Stimulated activated naive CD8-positive, alpha-beta T cell treated with anti-CD3 and anti-CD28 coated beads, Interleukin-15, Interleukin-2, amounts not matched to agents 100 ng/mL and 50 ng/mL, for 24 hours (primary cell): ENCODE data around the gene FBXW11.
A peak's percentile ranks its signal among the peaks of the same experiment; 100 is the strongest.
"Not testable (repeated sequence)": the region's sequence is repeated elsewhere in the genome, so short reads cannot be mapped to it uniquely, and the experiment has no call there.

Experiments
- H3K27ac Mint-ChIP-seq: one replicate; pipeline ENCODE4 v1.8.0; 2021; ENCODE audit warnings: mild to moderate bottlenecking, mixed read lengths
- H3K27me3 Mint-ChIP-seq: one replicate; pipeline ENCODE4 v1.8.0; 2021; ENCODE audit warnings: mixed read lengths
- H3K36me3 Mint-ChIP-seq: one replicate; pipeline ENCODE4 v1.8.0; 2021; ENCODE audit warnings: low read depth, mixed read lengths
- H3K4me1 Mint-ChIP-seq: one replicate; pipeline ENCODE4 v1.8.0; 2021; ENCODE audit warnings: low read depth, mixed read lengths
- H3K4me3 Mint-ChIP-seq: one replicate; pipeline ENCODE4 v1.8.0; 2021; ENCODE audit warnings: mild to moderate bottlenecking, mixed read lengths
- H3K9me3 Mint-ChIP-seq: one replicate; pipeline ENCODE4 v1.8.0; 2021; ENCODE audit warnings: mixed read lengths

FBXW11 gene

GRCh38 chr5:171939951-171940350, 66.5 kb downstream of the FBXW11 start:
- H3K4me3 Mint-ChIP-seq = no peak overlapping the region
- peaks cover 43% of the 10 kb centered on the region for H3K4me1 Mint-ChIP-seq
- H3K9me3 Mint-ChIP-seq = no peaks in the 10 kb centered on the region
- H3K27me3 Mint-ChIP-seq = no peaks in the 10 kb centered on the region
- H3K36me3 Mint-ChIP-seq = peaks cover 16% of the 10 kb centered on the region
- no peak overlapping the region for H3K27ac Mint-ChIP-seq

- Mint-ChIP-seq H3K4me3 (no peak overlapping the region), H3K9me3 (no peaks in the 10 kb centered on the region), H3K4me1 (peaks cover 39% of the 10 kb centered on the region), H3K27ac (peak overlapping the region; percentile 14), H3K27me3 (no peaks in the 10 kb centered on the region), H3K36me3 (peaks cover 22% of the 10 kb centered on the region)
Observed at GRCh38 chr5:171938358-171938757, 68.1 kb downstream of the FBXW11 start.

GRCh38 chr5:171937351-171937750, 69.1 kb downstream of the FBXW11 start:
- Mint-ChIP-seq H3K9me3 (no peaks in the 10 kb centered on the region), H3K27me3 (no peaks in the 10 kb centered on the region), H3K4me1 (peaks cover 33% of the 10 kb centered on the region), H3K36me3 (peaks cover 22% of the 10 kb centered on the region), H3K27ac (no peak overlapping the region), H3K4me3 (no peak overlapping the region)

GRCh38 chr5:171934586-171934985, 71.9 kb downstream of the FBXW11 start:
- Mint-ChIP-seq H3K4me1 (peaks cover 43% of the 10 kb centered on the region), H3K36me3 (peaks cover 39% of the 10 kb centered on the region), H3K27me3 (no peaks in the 10 kb centered on the region), H3K9me3 (no peaks in the 10 kb centered on the region), H3K4me3 (no peak overlapping the region), H3K27ac (no peak overlapping the region)

GRCh38 chr5:171931163-171931562, 75.3 kb downstream of the FBXW11 start:
- Mint-ChIP-seq H3K4me1 (peaks cover 58% of the 10 kb centered on the region), H3K27ac (no peak overlapping the region), H3K36me3 (peaks cover 50% of the 10 kb centered on the region), H3K9me3 (no peaks in the 10 kb centered on the region), H3K27me3 (no peaks in the 10 kb centered on the region), H3K4me3 (peak overlapping the region; percentile 14)

- H3K9me3 Mint-ChIP-seq = no peaks in the 10 kb centered on the region
- H3K4me1 Mint-ChIP-seq = peaks cover 74% of the 10 kb centered on the region
- H3K36me3 Mint-ChIP-seq = peaks cover 44% of the 10 kb centered on the region
- no peak overlapping the region for H3K27ac Mint-ChIP-seq
- H3K4me3 Mint-ChIP-seq = peak overlapping the region; percentile 20
- no peaks in the 10 kb centered on the region for H3K27me3 Mint-ChIP-seq
Observed at GRCh38 chr5:171927345-171927941, 79.0 kb downstream of the FBXW11 start.

- H3K9me3 Mint-ChIP-seq = no peaks in the 10 kb centered on the region
- peaks cover 74% of the 10 kb centered on the region for H3K4me1 Mint-ChIP-seq
- H3K27me3 Mint-ChIP-seq = no peaks in the 10 kb centered on the region
- peak overlapping the region; percentile 2 for H3K4me3 Mint-ChIP-seq
- peaks cover 35% of the 10 kb centered on the region for H3K36me3 Mint-ChIP-seq
- H3K27ac Mint-ChIP-seq = peak overlapping the region; percentile 7
Observed at GRCh38 chr5:171926311-171926710, 80.1 kb downstream of the FBXW11 start.

- Mint-ChIP-seq H3K27me3 (no peaks in the 10 kb centered on the region), H3K9me3 (no peaks in the 10 kb centered on the region), H3K36me3 (peaks cover 27% of the 10 kb centered on the region), H3K27ac (peak overlapping the region; percentile 49), H3K4me3 (no peak overlapping the region), H3K4me1 (peaks cover 71% of the 10 kb centered on the region)
Observed at GRCh38 chr5:171924493-171925122, 81.8 kb downstream of the FBXW11 start.

GRCh38 chr5:171920765-171921391, 85.6 kb downstream of the FBXW11 start:
- Mint-ChIP-seq H3K36me3 (peaks cover 15% of the 10 kb centered on the region), H3K9me3 (no peaks in the 10 kb centered on the region), H3K4me3 (no peak overlapping the region), H3K27ac (no peak overlapping the region), H3K27me3 (no peaks in the 10 kb centered on the region), H3K4me1 (peaks cover 72% of the 10 kb centered on the region)

- not testable (repeated sequence) for H3K27me3 Mint-ChIP-seq, H3K4me3 Mint-ChIP-seq, H3K9me3 Mint-ChIP-seq
- Mint-ChIP-seq H3K4me1 (peaks cover 85% of the 10 kb centered on the region), H3K27ac (peak overlapping the region; percentile 50), H3K36me3 (peaks cover 14% of the 10 kb centered on the region)
Observed at GRCh38 chr5:171915700-171916099, 90.7 kb downstream of the FBXW11 start.

- Mint-ChIP-seq H3K4me1 (peaks cover 80% of the 10 kb centered on the region), H3K27me3 (no peaks in the 10 kb centered on the region), H3K9me3 (no peaks in the 10 kb centered on the region), H3K36me3 (peaks cover 19% of the 10 kb centered on the region), H3K4me3 (no peak overlapping the region), H3K27ac (peak overlapping the region; percentile 17)
Observed at GRCh38 chr5:171914726-171915338, 91.6 kb downstream of the FBXW11 start.

- Mint-ChIP-seq H3K27ac (peak overlapping the region; percentile 82), H3K4me1 (peaks cover 73% of the 10 kb centered on the region), H3K4me3 (no peak overlapping the region), H3K36me3 (peaks cover 24% of the 10 kb centered on the region), H3K9me3 (no peaks in the 10 kb centered on the region), H3K27me3 (no peaks in the 10 kb centered on the region)
Observed at GRCh38 chr5:171913987-171914273, 92.5 kb downstream of the FBXW11 start.

GRCh38 chr5:171911152-171911551, 95.3 kb downstream of the FBXW11 start:
- no peaks in the 10 kb centered on the region for H3K9me3 Mint-ChIP-seq
- no peak overlapping the region for H3K4me3 Mint-ChIP-seq
- H3K27me3 Mint-ChIP-seq = no peaks in the 10 kb centered on the region
- no peak overlapping the region for H3K27ac Mint-ChIP-seq
- peaks cover 27% of the 10 kb centered on the region for H3K36me3 Mint-ChIP-seq
- peaks cover 79% of the 10 kb centered on the region for H3K4me1 Mint-ChIP-seq

GRCh38 chr5:171908638-171909037, 97.8 kb downstream of the FBXW11 start:
- Mint-ChIP-seq H3K27ac (no peak overlapping the region), H3K27me3 (no peaks in the 10 kb centered on the region), H3K9me3 (no peaks in the 10 kb centered on the region), H3K4me1 (peaks cover 75% of the 10 kb centered on the region), H3K4me3 (no peak overlapping the region), H3K36me3 (peaks cover 25% of the 10 kb centered on the region)

- H3K4me1 Mint-ChIP-seq = peaks cover 73% of the 10 kb centered on the region
- H3K9me3 Mint-ChIP-seq = no peaks in the 10 kb centered on the region
- peak overlapping the region; percentile 98 for H3K27ac Mint-ChIP-seq
- H3K4me3 Mint-ChIP-seq = peak overlapping the region; percentile 39
- peaks cover 31% of the 10 kb centered on the region for H3K36me3 Mint-ChIP-seq
- H3K27me3 Mint-ChIP-seq = no peaks in the 10 kb centered on the region
Observed at GRCh38 chr5:171907725-171908343, 98.6 kb downstream of the FBXW11 start.
